ENCODE data around the gene UPF2. TPM values are rescaled to one million over a fixed set of nuclear protein-coding genes. Genes with fewer than 3 reads are reported as not detected.
A peak's percentile ranks its signal among the peaks of the same experiment; 100 is the strongest.
"Not testable (repeated sequence)": the region's sequence is repeated elsewhere in the genome, so short reads cannot be mapped to it uniquely, and the experiment has no call there.

The UPF2 gene
- total RNA-seq, 4 donors from 2014 or later, result 16.1 to 25.2 (median 19.3) TPM

GRCh38 chr10:12020574-12020973 is 22.0 kb downstream of the UPF2 start:
- DNase-seq (ENCODE audit: low spot score) (no peak), ATAC-seq (ENCODE audit: low FRiP score) (no peak)
- no peak for TF ChIP-seq CTCF (IDR thresholded peaks at IDR 0.05)

GRCh38 chr10:12019283-12019971 is 23.2 kb downstream of the UPF2 start:
- no peak for TF ChIP-seq CTCF (IDR thresholded peaks at IDR 0.05)
- ATAC-seq (ENCODE audit: low FRiP score), result no peak
- no peak for DNase-seq (ENCODE audit: low spot score)

GRCh38 chr10:12018438-12019282 is 23.9 kb downstream of the UPF2 start:
- TF ChIP-seq CTCF (IDR thresholded peaks at IDR 0.05), result no peak
- no peak for DNase-seq (ENCODE audit: low spot score)
- ATAC-seq (ENCODE audit: low FRiP score), result peak; percentile 28

- ATAC-seq (ENCODE audit: low FRiP score), result no peak
- no peak for DNase-seq (ENCODE audit: low spot score)
- no peak for TF ChIP-seq CTCF (IDR thresholded peaks at IDR 0.05)
Observed at GRCh38 chr10:12013926-12014325, 28.7 kb downstream of the UPF2 start.

- not testable (repeated sequence) for ATAC-seq (ENCODE audit: low FRiP score)
Observed at GRCh38 chr10:12013391-12013790, 29.2 kb downstream of the UPF2 start.

GRCh38 chr10:12010353-12010752 is 32.3 kb downstream of the UPF2 start:
- ATAC-seq (ENCODE audit: low FRiP score) (no peak), DNase-seq (ENCODE audit: low spot score) (no peak)
- no peak for TF ChIP-seq CTCF (IDR thresholded peaks at IDR 0.05)

More at GRCh38 chr10:12013391-12013790, 29.2 kb downstream of the UPF2 start:
- not testable (repeated sequence) for DNase-seq (ENCODE audit: low spot score)

- ATAC-seq (ENCODE audit: low FRiP score); DNase-seq (ENCODE audit: low spot score): not testable (repeated sequence)
Observed at GRCh38 chr10:12008842-12009241, 33.8 kb downstream of the UPF2 start.

- no peak for TF ChIP-seq CTCF (IDR thresholded peaks at IDR 0.05)
- ATAC-seq (ENCODE audit: low FRiP score), result no peak
- no peak for DNase-seq (ENCODE audit: low spot score)
Observed at GRCh38 chr10:12006671-12007070, 35.9 kb downstream of the UPF2 start.
